Endothelial cell of umbilical vein (primary cell): Measurements from ENCODE around the gene COQ2.

ENCODE experiments used
- CTCF ChIP-seq, 2 donors: IDR thresholded peaks; 1 replicate in 1 of 2; 2 replicates in 1 of 2; pipeline ENCODE4 v1.5.1; 2011; ENCODE audit warnings: low read length in 2 of 2, mild to moderate bottlenecking in 2 of 2, moderate library complexity in 2 of 2, control low read depth in 1 of 2, inconsistent platforms in 1 of 2, low read depth in 1 of 2; ENCODE audit not compliant: insufficient read depth in 1 of 2; ENCODE audit errors: extremely low read depth in 1 of 2
- EZH2 ChIP-seq: IDR thresholded peaks from 2 replicates; pipeline ENCODE4 v1.6.1; 2012; ENCODE audit warnings: borderline replicate concordance, low read depth, mild to moderate bottlenecking, moderate library complexity, low read length, inconsistent platforms; ENCODE audit not compliant: severe bottlenecking
- FOS ChIP-seq: IDR thresholded peaks from 2 replicates; pipeline ENCODE4 v1.6.1; 2011; ENCODE audit warnings: mild to moderate bottlenecking, low read length, moderate library complexity, borderline replicate concordance; ENCODE audit not compliant: insufficient read depth
- JUN ChIP-seq: IDR thresholded peaks from 2 replicates; pipeline ENCODE4 v1.6.1; 2011; ENCODE audit warnings: borderline replicate concordance, low read depth; ENCODE audit not compliant: insufficient read length, insufficient read depth
- MAX ChIP-seq: IDR thresholded peaks from 2 replicates; pipeline ENCODE4 v1.6.1; 2011; ENCODE audit not compliant: insufficient read depth, insufficient read length
- POLR2A ChIP-seq: IDR thresholded peaks from 2 replicates; pipeline ENCODE4 v1.6.1; 2012; ENCODE audit warnings: low read depth, mild to moderate bottlenecking, control low read depth, low read length
- POLR2AphosphoS5 ChIP-seq: IDR thresholded peaks from 2 replicates; pipeline ENCODE4 v1.6.1; 2012; ENCODE audit warnings: low read depth, mild to moderate bottlenecking, control low read depth, low read length, moderate library complexity; ENCODE audit not compliant: insufficient read depth

DNA sequence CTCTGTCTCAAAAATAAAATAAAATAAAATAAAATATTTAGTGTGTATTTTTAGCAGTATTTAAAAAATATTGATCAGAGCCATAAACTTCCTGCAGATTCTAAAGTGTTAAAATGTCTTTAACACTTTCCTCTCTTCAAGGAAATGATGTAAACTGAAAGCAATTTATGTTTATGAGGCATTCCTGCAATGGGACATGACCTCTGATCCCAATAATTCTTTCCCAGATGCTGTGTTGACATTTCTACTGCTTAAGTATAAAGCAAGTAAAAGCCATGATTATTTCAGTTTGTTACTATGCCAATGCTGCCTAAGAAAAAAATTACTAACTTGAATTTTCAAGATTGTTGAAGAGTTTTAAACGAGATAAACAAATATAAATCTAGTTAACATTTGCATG is 29.0 kb downstream of the COQ2 start:
- no peak for TF ChIP-seq CTCF (IDR thresholded peaks at IDR 0.05; ENCODE audit: extremely low read depth in 1 of 2, insufficient read depth in 1 of 2, low read depth in 1 of 2, low read length in 2 of 2)
- TF ChIP-seq POLR2A: peak; percentile 39
- TF ChIP-seq FOS: peak; percentile 56
- no peak for TF ChIP-seq MAX
- TF ChIP-seq POLR2AphosphoS5: peak; percentile 57
- no peak for TF ChIP-seq EZH2
- peak; percentile 98 for TF ChIP-seq JUN
